SK-N-SH treated with all-trans-retinoic acid at 6 μM for 48 hours (cell line): ENCODE measurements around the gene ABHD8.

Experiments used
- ATAC-seq: fragments of 200-7000 bp; cut with Tn5 transposase; 3 replicates; pipeline ENCODE4 v1.9.1; 2020; ENCODE audit warnings: mild to moderate bottlenecking, moderate library complexity
- ARNTL ChIP-seq: fragments of 450-650 bp; formaldehyde crosslinking; IDR thresholded peaks from 2 replicates; pipeline ENCODE4 v1.5.0; 2020; ENCODE audit warnings: low read depth, mild to moderate bottlenecking, moderate library complexity, borderline replicate concordance
- BACH2 ChIP-seq: fragments of 250-450 bp; sonication (Bioruptor Pico); IDR thresholded peaks from 2 replicates; pipeline ENCODE4 v1.9.0; 2021; ENCODE audit warnings: mild to moderate bottlenecking, borderline replicate concordance
- CSDC2 ChIP-seq: fragments of 250-450 bp; sonication (Bioruptor Pico); IDR thresholded peaks from 2 replicates; pipeline ENCODE4 v1.5.0; 2020; ENCODE audit warnings: mild to moderate bottlenecking, moderate library complexity
- ESRRG ChIP-seq: fragments of 250-450 bp; sonication (Bioruptor Pico); IDR thresholded peaks from 2 replicates; pipeline ENCODE4 v1.6.1; 2021; ENCODE audit warnings: mild to moderate bottlenecking
- GLIS3 ChIP-seq: fragments of 250-450 bp; sonication (Bioruptor Pico); IDR thresholded peaks from 2 replicates; pipeline ENCODE4 v1.5.0; 2020; ENCODE audit warnings: mild to moderate bottlenecking, moderate library complexity
- ISL1 ChIP-seq: fragments of 250-450 bp; sonication (Bioruptor Pico); IDR thresholded peaks from 2 replicates; pipeline ENCODE4 v2.1.2; 2022; ENCODE audit warnings: mild to moderate bottlenecking, moderate library complexity
- OSR1 ChIP-seq: fragments of 250-450 bp; sonication (Bioruptor Pico); IDR thresholded peaks from 2 replicates; pipeline ENCODE4 v1.8.0; 2022; ENCODE audit warnings: moderate library complexity, mild to moderate bottlenecking, inconsistent platforms
- PPARA ChIP-seq: fragments of 250-450 bp; sonication (Bioruptor Pico); IDR thresholded peaks from 2 replicates; pipeline ENCODE4 v1.5.0; 2020; ENCODE audit warnings: mild to moderate bottlenecking, borderline replicate concordance
- RARB ChIP-seq: fragments of 250-450 bp; sonication (Bioruptor Pico); IDR thresholded peaks from 2 replicates; pipeline ENCODE4 v1.8.0; 2021; ENCODE audit warnings: mild to moderate bottlenecking, moderate library complexity
- SNAI2 ChIP-seq: fragments of 250-450 bp; sonication (Bioruptor Pico); IDR thresholded peaks from 2 replicates; pipeline ENCODE4 v1.5.0; 2020; ENCODE audit warnings: mild to moderate bottlenecking, moderate library complexity
- ZC3H10 ChIP-seq: fragments of 250-450 bp; sonication (Bioruptor Pico); IDR thresholded peaks from 2 replicates; pipeline ENCODE4 v1.5.1; 2021; ENCODE audit warnings: mild to moderate bottlenecking, moderate library complexity
- ZFP3 ChIP-seq: fragments of 250-450 bp; sonication (Bioruptor Pico); IDR thresholded peaks from 2 replicates; pipeline ENCODE4 v1.5.0; 2020; ENCODE audit warnings: mild to moderate bottlenecking, moderate library complexity
- ZFP30 ChIP-seq: fragments of 450-650 bp; formaldehyde crosslinking; IDR thresholded peaks from 2 replicates; pipeline ENCODE4 v1.5.0; 2022; ENCODE audit warnings: mild to moderate bottlenecking, moderate library complexity
- ZNF565 ChIP-seq: fragments of 450-650 bp; formaldehyde crosslinking; conservative IDR thresholded peaks from 2 replicates; pipeline ENCODE4 v1.5.0; 2020; ENCODE audit warnings: low read depth, mild to moderate bottlenecking, moderate library complexity
- ZNF70 ChIP-seq: fragments of 450-650 bp; formaldehyde crosslinking; IDR thresholded peaks from 2 replicates; pipeline ENCODE4 v1.5.0; 2020; ENCODE audit warnings: mild to moderate bottlenecking, moderate library complexity
- TF ChIP-seq, protein P1 (sequence below): fragments of 250-450 bp; sonication (Bioruptor Pico); IDR thresholded peaks from 2 replicates; pipeline ENCODE4 v1.8.0; 2021; ENCODE audit warnings: low read depth, mild to moderate bottlenecking, moderate library complexity, borderline replicate concordance
- TF ChIP-seq, protein P2 (sequence below): fragments of 250-450 bp; sonication (Bioruptor Pico); IDR thresholded peaks from 2 replicates; pipeline ENCODE4 v1.8.0; 2020; ENCODE audit warnings: mild to moderate bottlenecking, moderate library complexity, borderline replicate concordance
- TF ChIP-seq, protein P3 (sequence below): fragments of 250-450 bp; sonication (Bioruptor Pico); IDR thresholded peaks from 2 replicates; pipeline ENCODE4 v1.5.1; 2020; ENCODE audit warnings: low read depth, mild to moderate bottlenecking, moderate library complexity
- TF ChIP-seq, protein P4 (sequence below): fragments of 250-450 bp; sonication (Bioruptor Pico); IDR thresholded peaks from 2 replicates; pipeline ENCODE4 v1.5.0; 2020; ENCODE audit warnings: mild to moderate bottlenecking, moderate library complexity

ABHD8 gene

DNA sequence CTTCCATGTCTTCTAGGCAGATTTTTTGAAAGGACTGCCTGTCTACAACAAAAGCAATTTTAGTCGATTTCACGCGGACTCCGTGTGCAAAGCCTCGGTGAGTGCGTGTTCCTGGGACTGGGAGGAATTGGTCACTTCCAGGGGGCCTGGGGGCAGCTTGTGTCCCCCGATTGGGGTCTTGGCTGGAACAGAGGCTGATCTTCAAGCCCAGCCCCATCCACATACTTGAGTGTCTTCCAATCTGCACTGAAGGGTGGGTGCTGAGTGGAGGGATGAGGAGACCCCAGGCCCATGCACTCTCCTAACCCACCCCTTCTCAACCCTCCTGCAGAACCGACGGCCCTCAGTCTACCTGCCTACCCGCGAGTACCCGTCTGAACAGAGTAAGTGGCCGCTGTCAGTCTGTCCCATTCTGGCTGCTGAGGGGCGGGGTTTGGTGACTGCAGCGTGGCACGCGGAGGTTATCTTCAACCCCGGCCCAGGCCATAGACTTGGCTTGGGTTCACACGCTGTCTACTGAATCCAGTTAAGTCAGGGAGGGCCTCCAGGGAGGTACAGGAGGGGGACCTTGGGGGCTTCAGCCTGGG, 10.9 kb upstream of the ABHD8 start (continued):
- TF ChIP-seq, protein P1, sequence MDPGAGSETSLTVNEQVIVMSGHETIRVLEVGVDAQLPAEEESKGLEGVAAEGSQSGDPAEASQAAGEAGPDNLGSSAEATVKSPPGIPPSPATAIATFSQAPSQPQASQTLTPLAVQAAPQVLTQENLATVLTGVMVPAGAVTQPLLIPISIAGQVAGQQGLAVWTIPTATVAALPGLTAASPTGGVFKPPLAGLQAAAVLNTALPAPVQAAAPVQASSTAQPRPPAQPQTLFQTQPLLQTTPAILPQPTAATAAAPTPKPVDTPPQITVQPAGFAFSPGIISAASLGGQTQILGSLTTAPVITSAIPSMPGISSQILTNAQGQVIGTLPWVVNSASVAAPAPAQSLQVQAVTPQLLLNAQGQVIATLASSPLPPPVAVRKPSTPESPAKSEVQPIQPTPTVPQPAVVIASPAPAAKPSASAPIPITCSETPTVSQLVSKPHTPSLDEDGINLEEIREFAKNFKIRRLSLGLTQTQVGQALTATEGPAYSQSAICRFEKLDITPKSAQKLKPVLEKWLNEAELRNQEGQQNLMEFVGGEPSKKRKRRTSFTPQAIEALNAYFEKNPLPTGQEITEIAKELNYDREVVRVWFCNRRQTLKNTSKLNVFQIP (CRISPR knock-in tag) = no peak
- no peak for TF ChIP-seq RARB (CRISPR knock-in tag)
- TF ChIP-seq CSDC2 = no peak
- no peak for TF ChIP-seq ZFP30 (CRISPR knock-in tag)
- TF ChIP-seq ZC3H10 = no peak
- TF ChIP-seq ESRRG (CRISPR knock-in tag) = no peak
- TF ChIP-seq ZNF70 (CRISPR knock-in tag) = no peak
- TF ChIP-seq OSR1 (CRISPR knock-in tag) = no peak
- no peak for TF ChIP-seq BACH2

DNA sequence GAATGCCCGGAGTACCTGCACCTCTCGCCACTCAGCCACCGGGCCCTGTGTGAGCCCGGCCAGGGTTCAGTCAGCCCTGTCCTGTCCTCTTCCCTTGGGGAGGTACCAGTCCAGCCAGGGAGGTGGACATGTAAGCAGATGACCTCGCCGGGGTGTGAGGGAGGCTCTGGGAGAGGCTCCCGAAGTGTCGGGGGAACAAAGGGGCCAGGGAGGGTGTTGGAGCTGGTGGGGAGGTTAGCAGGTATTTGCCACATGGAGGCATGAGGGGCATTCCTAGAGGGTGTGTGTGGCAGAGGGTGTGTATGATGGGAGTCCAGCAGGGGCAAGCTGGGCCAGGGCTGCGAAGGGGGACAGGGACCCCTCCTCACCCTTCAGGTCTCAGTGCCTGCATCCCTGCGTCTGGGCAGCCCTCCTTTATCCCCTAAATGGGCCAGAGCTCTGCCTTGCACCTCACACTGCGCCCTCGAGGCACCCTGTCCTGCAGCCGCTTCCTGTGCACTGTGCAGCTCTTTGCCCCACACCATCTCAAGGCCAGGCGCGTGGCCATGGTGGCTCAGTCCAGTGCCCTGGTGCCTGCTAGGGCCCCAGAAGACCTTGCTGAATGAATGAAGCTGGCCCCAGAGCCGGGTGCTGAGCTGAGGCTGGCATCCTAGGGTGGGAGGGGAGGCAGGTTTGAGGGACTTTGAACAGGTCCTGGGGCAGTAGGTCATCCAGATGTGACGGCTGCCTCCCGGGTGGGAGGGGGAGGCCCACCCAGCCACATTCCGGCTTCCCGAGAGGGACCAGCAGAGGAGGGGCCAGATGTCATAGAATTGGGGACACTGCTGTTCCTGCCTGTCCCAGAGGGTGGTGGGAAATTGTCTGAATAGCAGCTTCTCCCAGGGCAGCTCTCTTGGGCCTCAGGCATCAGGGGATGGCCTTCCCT, 9.2 kb upstream of the ABHD8 start:
- TF ChIP-seq ISL1 (CRISPR knock-in tag) = no peak
- TF ChIP-seq ARNTL (CRISPR knock-in tag) = no peak
- TF ChIP-seq, protein P1 (CRISPR knock-in tag) = no peak
- no peak for TF ChIP-seq ZC3H10
- TF ChIP-seq, all 23 proteins: peak for 0
- no peak for ATAC-seq

DNA sequence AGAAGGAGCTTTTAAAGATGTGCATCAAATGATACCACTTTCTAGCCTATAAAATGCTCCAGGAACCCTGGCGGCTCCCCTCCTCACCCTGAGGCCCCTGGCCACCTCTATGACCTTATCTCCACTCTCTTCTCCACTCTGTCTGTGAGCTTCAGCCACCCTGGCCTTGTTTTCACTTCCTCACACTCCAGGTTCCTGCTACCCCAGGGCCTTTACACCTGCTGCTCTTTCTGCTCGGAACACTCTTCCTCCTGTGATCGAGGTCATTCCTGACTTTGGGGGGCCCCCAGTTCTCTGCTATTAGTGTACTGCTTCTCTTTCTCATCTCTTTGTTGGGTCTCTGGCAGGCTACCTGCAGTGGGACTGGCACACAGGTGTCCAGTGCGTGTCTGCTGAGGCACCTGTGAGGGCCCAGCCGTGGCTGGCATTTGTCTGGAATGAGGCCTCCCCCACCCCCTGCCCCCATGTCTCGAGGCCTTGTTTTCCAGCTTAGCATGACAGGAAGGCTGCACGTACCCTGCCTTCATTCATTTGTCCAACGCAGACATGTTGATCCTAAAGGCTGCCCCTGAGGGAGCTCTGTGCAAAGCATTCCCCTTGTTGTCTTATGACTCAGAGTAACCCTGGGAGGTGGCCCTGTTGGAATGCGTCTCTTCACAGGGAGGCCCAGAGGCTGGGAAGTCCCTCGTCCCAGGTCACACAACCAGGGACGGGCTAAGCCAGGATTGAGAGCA, 8.4 kb upstream of the ABHD8 start:
- ATAC-seq = no peak
- TF ChIP-seq GLIS3 (CRISPR knock-in tag) (no peak), CSDC2 (no peak), SNAI2 (CRISPR knock-in tag) (no peak), OSR1 (CRISPR knock-in tag) (no peak), ISL1 (CRISPR knock-in tag) (no peak), ZFP3 (no peak), ZC3H10 (no peak), ZFP30 (CRISPR knock-in tag) (no peak)
- TF ChIP-seq, protein P2, sequence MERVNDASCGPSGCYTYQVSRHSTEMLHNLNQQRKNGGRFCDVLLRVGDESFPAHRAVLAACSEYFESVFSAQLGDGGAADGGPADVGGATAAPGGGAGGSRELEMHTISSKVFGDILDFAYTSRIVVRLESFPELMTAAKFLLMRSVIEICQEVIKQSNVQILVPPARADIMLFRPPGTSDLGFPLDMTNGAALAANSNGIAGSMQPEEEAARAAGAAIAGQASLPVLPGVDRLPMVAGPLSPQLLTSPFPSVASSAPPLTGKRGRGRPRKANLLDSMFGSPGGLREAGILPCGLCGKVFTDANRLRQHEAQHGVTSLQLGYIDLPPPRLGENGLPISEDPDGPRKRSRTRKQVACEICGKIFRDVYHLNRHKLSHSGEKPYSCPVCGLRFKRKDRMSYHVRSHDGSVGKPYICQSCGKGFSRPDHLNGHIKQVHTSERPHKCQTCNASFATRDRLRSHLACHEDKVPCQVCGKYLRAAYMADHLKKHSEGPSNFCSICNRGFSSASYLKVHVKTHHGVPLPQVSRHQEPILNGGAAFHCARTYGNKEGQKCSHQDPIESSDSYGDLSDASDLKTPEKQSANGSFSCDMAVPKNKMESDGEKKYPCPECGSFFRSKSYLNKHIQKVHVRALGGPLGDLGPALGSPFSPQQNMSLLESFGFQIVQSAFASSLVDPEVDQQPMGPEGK = no peak
- TF ChIP-seq, protein P3, sequence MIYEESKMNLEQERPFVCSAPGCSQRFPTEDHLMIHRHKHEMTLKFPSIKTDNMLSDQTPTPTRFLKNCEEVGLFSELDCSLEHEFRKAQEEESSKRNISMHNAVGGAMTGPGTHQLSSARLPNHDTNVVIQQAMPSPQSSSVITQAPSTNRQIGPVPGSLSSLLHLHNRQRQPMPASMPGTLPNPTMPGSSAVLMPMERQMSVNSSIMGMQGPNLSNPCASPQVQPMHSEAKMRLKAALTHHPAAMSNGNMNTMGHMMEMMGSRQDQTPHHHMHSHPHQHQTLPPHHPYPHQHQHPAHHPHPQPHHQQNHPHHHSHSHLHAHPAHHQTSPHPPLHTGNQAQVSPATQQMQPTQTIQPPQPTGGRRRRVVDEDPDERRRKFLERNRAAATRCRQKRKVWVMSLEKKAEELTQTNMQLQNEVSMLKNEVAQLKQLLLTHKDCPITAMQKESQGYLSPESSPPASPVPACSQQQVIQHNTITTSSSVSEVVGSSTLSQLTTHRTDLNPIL (CRISPR knock-in tag) = no peak

DNA sequence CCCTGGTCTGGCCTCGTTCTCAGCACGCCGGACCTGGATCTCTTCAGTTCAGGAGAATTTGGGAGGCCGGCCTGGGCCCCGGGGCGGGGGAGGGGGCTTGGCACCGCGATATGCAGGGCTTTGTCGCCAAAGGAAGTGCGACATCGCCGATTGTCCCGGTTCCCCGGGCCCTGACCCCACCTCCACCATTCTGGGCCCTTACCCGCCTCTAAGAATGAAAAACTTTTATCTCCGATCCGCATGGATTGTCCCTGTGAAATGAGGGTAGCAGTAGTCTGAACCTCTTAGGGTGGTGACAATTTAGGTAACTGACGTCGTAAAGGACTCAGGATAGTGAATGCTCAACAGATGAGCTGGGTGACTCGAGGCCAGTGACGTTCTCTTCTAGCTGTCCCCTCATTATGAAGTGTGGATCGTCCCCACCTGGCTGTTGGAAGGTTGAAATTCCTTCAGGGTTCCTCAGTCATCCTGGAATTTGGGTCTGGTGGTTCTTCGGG, 6.8 kb upstream of the ABHD8 start:
- no peak for ATAC-seq
- TF ChIP-seq, protein P2 = no peak
- TF ChIP-seq ZNF565 (CRISPR knock-in tag) (no peak), ZFP30 (CRISPR knock-in tag) (no peak), ZFP3 (no peak), GLIS3 (CRISPR knock-in tag) (no peak), ZC3H10 (no peak), ARNTL (CRISPR knock-in tag) (no peak), RARB (CRISPR knock-in tag) (no peak), ISL1 (CRISPR knock-in tag) (no peak), PPARA (CRISPR knock-in tag) (no peak), CSDC2 (no peak)
- TF ChIP-seq, protein P1 (CRISPR knock-in tag) = no peak
- TF ChIP-seq, protein P4, sequence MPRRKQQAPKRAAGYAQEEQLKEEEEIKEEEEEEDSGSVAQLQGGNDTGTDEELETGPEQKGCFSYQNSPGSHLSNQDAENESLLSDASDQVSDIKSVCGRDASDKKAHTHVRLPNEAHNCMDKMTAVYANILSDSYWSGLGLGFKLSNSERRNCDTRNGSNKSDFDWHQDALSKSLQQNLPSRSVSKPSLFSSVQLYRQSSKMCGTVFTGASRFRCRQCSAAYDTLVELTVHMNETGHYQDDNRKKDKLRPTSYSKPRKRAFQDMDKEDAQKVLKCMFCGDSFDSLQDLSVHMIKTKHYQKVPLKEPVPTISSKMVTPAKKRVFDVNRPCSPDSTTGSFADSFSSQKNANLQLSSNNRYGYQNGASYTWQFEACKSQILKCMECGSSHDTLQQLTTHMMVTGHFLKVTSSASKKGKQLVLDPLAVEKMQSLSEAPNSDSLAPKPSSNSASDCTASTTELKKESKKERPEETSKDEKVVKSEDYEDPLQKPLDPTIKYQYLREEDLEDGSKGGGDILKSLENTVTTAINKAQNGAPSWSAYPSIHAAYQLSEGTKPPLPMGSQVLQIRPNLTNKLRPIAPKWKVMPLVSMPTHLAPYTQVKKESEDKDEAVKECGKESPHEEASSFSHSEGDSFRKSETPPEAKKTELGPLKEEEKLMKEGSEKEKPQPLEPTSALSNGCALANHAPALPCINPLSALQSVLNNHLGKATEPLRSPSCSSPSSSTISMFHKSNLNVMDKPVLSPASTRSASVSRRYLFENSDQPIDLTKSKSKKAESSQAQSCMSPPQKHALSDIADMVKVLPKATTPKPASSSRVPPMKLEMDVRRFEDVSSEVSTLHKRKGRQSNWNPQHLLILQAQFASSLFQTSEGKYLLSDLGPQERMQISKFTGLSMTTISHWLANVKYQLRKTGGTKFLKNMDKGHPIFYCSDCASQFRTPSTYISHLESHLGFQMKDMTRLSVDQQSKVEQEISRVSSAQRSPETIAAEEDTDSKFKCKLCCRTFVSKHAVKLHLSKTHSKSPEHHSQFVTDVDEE = no peak
